ENCODE data around the gene RNF123.

GRCh38 chr3:49712166-49712565 is 22.8 kb downstream of the RNF123 start:
- TF ChIP-seq, protein P1, sequence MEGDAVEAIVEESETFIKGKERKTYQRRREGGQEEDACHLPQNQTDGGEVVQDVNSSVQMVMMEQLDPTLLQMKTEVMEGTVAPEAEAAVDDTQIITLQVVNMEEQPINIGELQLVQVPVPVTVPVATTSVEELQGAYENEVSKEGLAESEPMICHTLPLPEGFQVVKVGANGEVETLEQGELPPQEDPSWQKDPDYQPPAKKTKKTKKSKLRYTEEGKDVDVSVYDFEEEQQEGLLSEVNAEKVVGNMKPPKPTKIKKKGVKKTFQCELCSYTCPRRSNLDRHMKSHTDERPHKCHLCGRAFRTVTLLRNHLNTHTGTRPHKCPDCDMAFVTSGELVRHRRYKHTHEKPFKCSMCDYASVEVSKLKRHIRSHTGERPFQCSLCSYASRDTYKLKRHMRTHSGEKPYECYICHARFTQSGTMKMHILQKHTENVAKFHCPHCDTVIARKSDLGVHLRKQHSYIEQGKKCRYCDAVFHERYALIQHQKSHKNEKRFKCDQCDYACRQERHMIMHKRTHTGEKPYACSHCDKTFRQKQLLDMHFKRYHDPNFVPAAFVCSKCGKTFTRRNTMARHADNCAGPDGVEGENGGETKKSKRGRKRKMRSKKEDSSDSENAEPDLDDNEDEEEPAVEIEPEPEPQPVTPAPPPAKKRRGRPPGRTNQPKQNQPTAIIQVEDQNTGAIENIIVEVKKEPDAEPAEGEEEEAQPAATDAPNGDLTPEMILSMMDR (IDR thresholded peaks at IDR 0.05; ENCODE audit: extremely low read depth in 1 of 2, insufficient read depth in 1 of 2, low read depth in 1 of 2, low read length in 2 of 2), result no peak
- no peak for TF ChIP-seq GATA2 (IDR thresholded peaks at IDR 0.05; ENCODE audit: insufficient read depth, insufficient read length, low read depth, low read length)
